IPS-15b (cell line): ENCODE data around the gene CACNB4.
"Not testable (repeated sequence)": the region's sequence is repeated elsewhere in the genome, so short reads cannot be mapped to it uniquely, and the experiment has no call there.

ENCODE experiments used
- H3K27me3 ChIP-seq: one replicate; pipeline ENCODE4 v1.6.1; 2013; ENCODE audit warnings: low read length; ENCODE audit not compliant: control insufficient read depth, insufficient read depth
- H3K36me3 ChIP-seq: one replicate; pipeline ENCODE4 v1.6.1; 2013; ENCODE audit warnings: low read length; ENCODE audit not compliant: control insufficient read depth, insufficient read depth
- H3K4me1 ChIP-seq: one replicate; pipeline ENCODE4 v1.6.1; 2013; ENCODE audit warnings: mild to moderate bottlenecking, low read length; ENCODE audit not compliant: control insufficient read depth, insufficient read depth
- H3K4me3 ChIP-seq: one replicate; pipeline ENCODE4 v1.5.1; 2013; ENCODE audit warnings: low read depth, low read length
- H3K9ac ChIP-seq: one replicate; pipeline ENCODE4 v1.6.1; 2013; ENCODE audit warnings: low read depth, mild to moderate bottlenecking, low read length
- H3K9me3 ChIP-seq: one replicate; pipeline ENCODE4 v1.6.1; 2013; ENCODE audit warnings: mild to moderate bottlenecking, low read length; ENCODE audit not compliant: control insufficient read depth, insufficient read depth

CACNB4 gene

DNA sequence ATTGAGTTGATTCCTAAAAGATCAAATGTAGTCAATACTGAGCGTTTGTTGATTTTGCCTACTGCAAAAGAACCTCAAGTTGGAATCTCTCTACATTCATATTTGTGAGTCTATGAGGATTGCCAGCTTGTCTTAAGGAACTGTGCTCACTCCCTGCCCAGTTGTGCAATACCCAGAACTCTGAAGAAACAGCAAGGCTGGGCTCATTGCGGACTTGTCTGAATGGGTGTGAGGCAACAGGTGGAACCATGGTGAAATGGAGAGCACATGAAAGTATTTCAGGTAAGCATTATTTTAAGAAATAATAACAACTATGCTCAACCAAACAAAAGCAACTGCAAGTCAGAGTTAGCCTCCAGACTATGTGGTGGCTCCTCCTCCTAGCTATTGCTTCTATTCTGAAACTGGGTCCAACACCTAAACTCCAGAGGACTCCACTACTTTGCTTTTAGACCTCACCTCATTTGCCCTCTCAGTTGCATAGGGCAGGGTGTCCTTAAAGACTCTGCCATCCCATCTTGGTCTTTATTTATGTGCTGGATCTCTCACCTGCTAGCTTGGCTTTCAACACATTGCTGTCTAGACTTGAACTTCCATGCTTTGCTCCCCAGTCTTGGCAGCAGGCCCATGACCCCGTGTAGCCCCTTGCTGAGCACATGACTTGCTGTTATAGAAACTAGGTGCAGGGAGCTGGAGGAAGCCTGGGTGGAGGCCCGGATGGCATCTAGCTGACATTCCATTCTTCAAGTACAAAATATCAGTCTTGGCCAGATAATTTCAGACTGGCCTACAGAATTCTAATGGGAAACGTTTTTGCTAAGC lies 175.8 kb downstream of the CACNB4 start:
- H3K4me3 ChIP-seq, result no peak overlapping the region
- peaks cover 3% of the 10 kb centered on the region for H3K4me1 ChIP-seq
- no peak overlapping the region for H3K9ac ChIP-seq
- H3K9me3 ChIP-seq, result no peaks in the 10 kb centered on the region
- H3K36me3 ChIP-seq, result no peaks in the 10 kb centered on the region
- H3K27me3 ChIP-seq, result no peaks in the 10 kb centered on the region

DNA sequence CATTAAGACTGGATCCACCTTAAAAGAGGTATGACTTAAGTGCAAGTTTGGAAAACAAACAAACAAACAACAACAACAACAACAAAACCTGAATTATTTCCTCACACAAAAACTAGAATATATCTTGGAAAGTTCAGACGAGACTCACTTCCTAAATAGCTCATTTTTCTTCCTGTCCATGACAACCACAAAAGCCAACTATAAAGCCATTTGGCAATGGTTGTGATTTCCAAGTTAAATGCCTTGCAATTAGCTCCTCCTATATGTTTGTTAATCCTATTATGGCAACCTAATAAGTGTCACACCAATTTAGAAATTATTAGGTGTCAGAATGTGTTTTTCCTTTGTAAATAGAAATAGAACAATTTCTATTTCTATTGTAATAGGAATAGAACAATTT lies 179.1 kb downstream of the CACNB4 start:
- no peaks in the 10 kb centered on the region for H3K27me3 ChIP-seq
- H3K9ac ChIP-seq, result no peak overlapping the region
- no peaks in the 10 kb centered on the region for H3K36me3 ChIP-seq
- no peaks in the 10 kb centered on the region for H3K4me1 ChIP-seq
- no peak overlapping the region for H3K4me3 ChIP-seq
- no peaks in the 10 kb centered on the region for H3K9me3 ChIP-seq

DNA sequence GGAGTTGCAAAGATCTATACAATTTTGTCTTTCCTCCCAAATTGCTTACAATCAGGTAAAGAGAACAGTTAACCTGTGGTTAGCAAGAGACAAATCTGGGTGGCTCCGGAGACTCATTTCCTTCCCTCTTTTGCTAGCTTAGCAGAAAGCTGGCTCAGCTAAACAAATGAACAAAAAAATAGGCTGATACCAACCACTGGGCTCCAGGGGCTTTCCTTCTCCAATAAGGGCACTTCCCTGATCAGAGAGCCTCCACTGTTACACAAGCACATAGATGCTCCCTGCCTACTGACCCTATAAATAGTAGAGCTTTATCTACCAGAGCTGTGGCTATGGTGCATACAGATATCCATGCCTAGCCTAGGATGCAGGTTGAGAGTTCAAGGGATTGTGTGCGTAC lies 180.5 kb downstream of the CACNB4 start:
- Histone ChIP-seq H3K4me1 (no peaks in the 10 kb centered on the region), H3K36me3 (no peaks in the 10 kb centered on the region), H3K27me3 (no peaks in the 10 kb centered on the region), H3K9me3 (no peaks in the 10 kb centered on the region), H3K4me3 (no peak overlapping the region), H3K9ac (no peak overlapping the region)

DNA sequence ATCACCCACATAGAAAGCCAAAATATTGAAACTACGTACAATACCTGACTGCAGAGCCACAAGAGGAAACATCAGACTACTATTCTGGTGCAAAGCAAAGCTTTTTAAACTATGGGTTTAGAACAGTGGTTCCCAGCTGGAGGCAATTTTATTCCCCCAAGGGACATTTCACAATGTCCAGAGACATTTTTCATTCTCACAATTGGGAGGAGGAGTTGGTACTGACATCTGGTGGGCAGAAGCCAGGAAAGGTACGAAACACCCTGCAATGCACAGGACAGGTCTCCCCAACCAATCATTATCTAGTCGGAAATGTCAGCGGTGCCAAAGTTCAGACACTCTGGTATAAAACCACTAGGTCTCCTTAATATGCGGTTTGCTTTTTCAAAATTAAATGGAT lies 182.2 kb downstream of the CACNB4 start:
- H3K9me3 ChIP-seq, result no peaks in the 10 kb centered on the region
- no peaks in the 10 kb centered on the region for H3K36me3 ChIP-seq
- no peak overlapping the region for H3K4me3 ChIP-seq
- H3K9ac ChIP-seq, result no peak overlapping the region
- no peaks in the 10 kb centered on the region for H3K4me1 ChIP-seq
- H3K27me3 ChIP-seq, result no peaks in the 10 kb centered on the region

DNA sequence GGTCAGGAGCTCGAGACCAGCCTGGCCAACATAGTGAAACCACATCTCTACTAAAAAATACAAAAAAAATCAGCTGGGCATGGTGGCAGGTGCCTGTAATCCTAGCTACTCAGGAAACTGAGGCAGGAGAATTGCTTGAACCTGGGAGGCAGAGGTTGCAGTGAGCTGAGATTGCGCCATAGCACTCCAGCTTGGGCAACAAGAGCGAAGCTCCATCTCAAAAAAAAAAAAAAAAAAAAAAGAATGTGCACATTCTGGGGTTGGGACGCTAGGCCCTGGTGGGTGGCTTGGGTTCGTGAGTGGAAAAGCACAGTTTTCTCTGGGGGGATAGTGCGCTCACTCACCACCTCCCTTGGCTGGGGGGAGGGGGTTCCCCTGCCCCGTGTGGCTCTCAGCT lies 183.2 kb downstream of the CACNB4 start:
- not testable (repeated sequence) for H3K4me1 ChIP-seq, H3K36me3 ChIP-seq

DNA sequence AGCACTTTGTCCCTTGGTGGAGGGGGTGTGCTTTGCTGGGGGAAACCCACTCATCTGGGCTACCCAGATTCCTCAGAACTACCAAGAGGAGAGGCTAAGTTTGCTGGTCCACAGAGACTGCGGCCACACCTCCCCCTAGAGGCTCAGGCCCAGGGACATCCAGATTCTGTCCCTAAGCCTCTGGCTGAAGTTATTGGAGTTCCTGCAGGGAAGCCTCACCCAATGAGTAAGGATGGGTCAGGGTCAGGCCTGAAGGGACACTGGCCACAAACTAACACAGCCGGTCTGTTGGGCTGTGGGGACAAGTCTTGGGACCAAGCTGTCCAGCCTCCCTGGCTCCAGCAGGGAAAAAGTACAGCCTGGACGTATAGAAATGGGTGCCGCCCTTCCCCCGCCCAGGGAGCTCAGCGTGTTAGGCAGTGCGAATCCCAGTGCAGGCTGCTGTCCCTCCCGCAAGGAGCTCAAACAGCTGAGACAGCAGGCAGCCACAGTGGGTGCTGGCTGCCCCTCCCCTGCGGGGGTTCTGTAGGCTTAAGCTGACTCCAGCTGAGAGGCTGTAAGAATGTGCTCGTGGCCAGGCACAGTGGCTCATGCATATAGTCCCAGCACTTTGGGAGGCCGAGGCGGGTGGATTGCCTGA lies 183.7 kb downstream of the CACNB4 start:
- Histone ChIP-seq H3K4me1 (no peaks in the 10 kb centered on the region), H3K36me3 (no peaks in the 10 kb centered on the region), H3K27me3 (no peaks in the 10 kb centered on the region), H3K4me3 (no peak overlapping the region), H3K9me3 (no peaks in the 10 kb centered on the region), H3K9ac (no peak overlapping the region)

More for the DNA sequence above, 183.2 kb downstream of the CACNB4 start:
- not testable (repeated sequence) for H3K9me3 ChIP-seq, H3K9ac ChIP-seq, H3K27me3 ChIP-seq, H3K4me3 ChIP-seq

DNA sequence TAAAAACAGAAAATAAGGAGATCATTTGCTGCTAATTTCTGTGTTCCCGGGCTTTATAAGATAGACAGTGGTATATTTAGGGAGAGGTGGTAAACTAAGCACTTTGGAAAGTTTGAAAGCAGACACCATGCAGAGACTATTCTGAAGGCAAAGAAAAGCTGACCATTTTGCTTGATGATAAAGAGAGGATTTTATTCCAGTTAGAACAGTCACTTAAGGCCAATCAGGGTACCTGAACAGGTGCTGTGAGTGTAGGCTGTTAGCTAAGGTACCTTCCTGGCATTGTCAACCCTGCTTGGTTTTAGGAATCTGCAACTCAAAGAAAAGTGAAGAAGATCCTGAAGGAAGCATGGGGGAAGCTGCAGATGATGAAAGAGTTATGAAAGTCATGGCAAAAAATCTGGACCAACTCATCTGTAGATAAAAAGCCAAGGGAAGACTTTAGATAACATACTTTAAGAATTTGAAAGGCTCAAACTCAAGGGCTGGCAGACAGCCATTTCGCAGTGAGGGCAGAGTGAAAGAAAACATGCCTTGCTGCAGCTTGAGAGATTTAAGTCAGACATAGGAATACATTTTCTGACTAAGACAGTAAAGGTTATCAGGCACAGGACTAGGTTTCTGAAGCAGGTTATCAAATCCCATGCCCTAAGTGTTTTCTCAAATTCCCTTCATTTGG lies 190.5 kb downstream of the CACNB4 start:
- no peak overlapping the region for H3K4me3 ChIP-seq
- no peaks in the 10 kb centered on the region for H3K36me3 ChIP-seq
- no peaks in the 10 kb centered on the region for H3K27me3 ChIP-seq
- H3K9ac ChIP-seq, result no peak overlapping the region
- H3K9me3 ChIP-seq, result no peaks in the 10 kb centered on the region
- peaks cover 3% of the 10 kb centered on the region for H3K4me1 ChIP-seq

DNA sequence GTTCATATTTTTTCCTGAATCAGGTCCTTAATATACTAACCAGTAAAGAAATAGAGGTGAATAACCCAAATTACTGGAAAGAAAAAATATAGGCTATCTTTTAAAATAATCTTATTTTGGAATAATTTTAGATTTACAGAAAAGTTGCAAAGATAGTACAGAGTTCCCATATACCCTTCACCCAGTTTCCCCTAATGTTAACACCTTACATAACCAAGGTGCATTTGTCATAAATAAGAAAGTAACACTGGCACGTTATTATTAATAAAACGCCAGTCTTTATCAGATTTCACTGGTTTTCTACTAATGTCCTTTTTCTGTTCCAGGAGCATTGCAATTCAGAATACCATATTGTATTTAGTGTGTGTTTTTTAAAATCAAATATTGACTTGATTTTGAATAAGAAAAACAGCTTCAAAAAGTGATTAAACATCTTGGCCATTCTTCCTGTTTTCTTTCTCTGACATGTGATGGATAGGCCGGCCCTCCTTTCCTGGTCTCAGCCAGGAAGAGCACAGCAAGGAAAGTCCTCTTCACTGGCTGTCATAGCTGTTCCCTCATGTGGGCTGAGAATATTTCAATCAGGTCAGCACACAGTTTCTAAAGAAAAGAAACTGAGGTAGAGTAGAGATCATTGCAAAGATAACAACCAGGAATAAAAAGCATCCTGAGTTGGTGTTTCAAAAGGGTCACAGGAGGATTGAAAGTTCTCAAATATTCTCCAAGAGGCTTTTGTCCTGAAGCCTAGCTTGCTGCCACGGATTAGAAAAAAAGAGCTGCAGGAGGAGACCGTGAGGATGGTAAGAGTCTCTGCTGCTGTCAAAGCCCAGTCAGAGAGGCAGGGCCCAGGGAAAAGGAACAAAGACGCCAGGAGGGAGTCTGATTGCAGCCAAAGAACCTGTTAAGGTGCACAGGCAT lies 191.3 kb downstream of the CACNB4 start:
- Histone ChIP-seq H3K9me3 (no peaks in the 10 kb centered on the region), H3K4me1 (peaks cover 3% of the 10 kb centered on the region), H3K27me3 (no peaks in the 10 kb centered on the region)

DNA sequence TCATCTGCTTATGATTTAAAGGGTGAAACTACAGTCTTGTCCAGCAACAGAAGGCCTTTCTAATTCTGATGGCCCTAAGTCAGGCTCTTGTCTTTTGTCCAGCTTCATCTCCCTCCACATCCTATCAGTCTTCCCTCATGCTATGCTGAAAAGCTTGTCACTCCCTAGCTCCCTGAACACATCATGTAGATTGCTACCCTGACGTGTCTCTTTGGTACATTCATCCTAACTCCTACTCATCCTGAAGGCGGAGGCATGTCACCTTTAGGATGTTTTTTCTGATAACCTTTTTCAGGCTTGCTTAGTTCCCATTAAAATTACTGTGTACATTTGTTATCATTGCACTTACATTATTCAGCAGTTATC lies 192.2 kb downstream of the CACNB4 start:
- Histone ChIP-seq H3K27me3 (no peaks in the 10 kb centered on the region), H3K9me3 (no peaks in the 10 kb centered on the region), H3K4me3 (no peak overlapping the region), H3K36me3 (no peaks in the 10 kb centered on the region), H3K9ac (no peak overlapping the region), H3K4me1 (peaks cover 3% of the 10 kb centered on the region)

More for the DNA sequence above, 191.3 kb downstream of the CACNB4 start:
- no peak overlapping the region for H3K9ac ChIP-seq
- H3K4me3 ChIP-seq, result no peak overlapping the region
- no peaks in the 10 kb centered on the region for H3K36me3 ChIP-seq

DNA sequence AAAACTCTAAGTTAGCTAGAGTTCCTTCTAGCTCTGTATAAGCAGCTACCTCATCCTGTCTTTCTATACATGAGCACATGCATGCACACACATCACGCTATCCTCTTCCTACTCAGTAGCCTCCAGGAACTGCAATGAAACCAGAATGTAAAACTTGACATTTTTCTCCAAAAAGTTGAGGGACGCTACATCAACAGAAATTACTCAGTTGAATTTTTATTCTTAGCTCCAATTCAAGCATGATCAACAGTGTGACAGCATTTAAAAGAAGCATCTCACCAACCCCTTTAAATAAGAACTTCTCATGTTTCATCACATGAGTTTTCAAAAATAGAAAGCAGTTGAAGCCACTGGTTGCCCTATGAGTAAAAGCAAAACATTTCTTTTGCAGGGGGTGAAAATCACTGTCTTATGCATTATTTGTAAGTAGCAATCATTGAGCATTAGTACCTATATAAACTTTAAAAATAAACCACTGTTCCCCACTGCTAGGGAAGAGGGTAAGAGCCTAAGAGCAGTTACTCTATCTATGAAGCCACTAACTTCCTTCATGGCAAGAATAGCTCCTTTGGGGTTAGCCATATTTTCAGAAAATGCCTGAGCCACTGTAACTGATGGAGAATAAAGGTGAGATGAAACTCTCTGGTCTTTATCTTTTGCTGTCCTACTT lies 192.7 kb downstream of the CACNB4 start:
- Histone ChIP-seq H3K4me1 (peaks cover 3% of the 10 kb centered on the region), H3K36me3 (no peaks in the 10 kb centered on the region), H3K4me3 (no peak overlapping the region), H3K9me3 (no peaks in the 10 kb centered on the region), H3K9ac (no peak overlapping the region), H3K27me3 (no peaks in the 10 kb centered on the region)

DNA sequence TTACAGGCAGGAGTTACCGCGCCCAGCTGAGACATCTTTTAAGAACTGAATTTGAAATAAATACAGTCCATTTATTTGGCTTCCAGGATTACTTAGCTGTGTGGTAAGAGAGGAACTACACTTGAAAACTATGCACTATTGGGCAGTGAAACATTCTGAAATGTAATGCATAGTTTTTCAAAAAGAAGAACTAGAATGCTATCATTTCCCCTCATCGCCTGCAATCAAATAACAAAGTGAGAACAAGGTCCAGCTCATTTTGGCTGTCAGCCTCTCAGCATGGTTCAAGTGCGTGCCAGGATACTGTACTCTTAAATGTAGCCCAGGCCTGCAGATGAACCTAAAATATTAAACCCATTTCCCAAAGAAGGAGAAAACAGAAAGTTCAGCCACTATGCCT lies 194.0 kb downstream of the CACNB4 start:
- H3K9me3 ChIP-seq, result no peaks in the 10 kb centered on the region
- H3K4me3 ChIP-seq, result no peak overlapping the region
- H3K4me1 ChIP-seq, result peaks cover 3% of the 10 kb centered on the region
- H3K27me3 ChIP-seq, result no peaks in the 10 kb centered on the region
- no peaks in the 10 kb centered on the region for H3K36me3 ChIP-seq
- H3K9ac ChIP-seq, result no peak overlapping the region
